Measurements from ENCODE around the gene ADK. TPM values are rescaled to one million over a fixed set of nuclear protein-coding genes. Genes with fewer than 3 reads are reported as not detected.
"Not testable (repeated sequence)": the region's sequence is repeated elsewhere in the genome, so short reads cannot be mapped to it uniquely, and the experiment has no call there.

ADK gene
- total and polyA plus RNA-seq, 2 of the 4 experiments (the other 2 are of a cell fraction), result 30.6 to 40.9 TPM

DNA sequence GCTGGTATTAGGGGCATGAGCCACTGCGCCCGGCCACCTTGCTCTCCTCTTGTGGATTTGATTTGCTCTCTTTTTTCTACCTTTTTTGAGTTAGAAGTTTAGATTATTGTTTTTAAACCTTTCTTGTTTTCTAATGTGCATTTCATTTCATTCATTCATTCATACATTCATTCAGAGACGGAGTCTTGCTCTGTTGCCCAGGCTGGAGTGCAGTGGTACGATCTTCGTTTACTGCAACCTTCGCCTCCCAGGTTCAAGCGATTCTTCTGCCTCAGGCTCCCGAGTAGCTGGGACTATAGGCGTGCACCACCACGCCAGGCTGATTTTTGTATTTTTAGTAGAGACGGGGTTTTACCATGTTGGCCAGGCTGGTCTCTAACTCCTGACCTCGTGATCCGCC is 37.6 kb downstream of the ADK start:
- H4K91ac ChIP-seq (ENCODE audit: insufficient read depth, low read depth, low read length); H4K20me1 ChIP-seq (ENCODE audit: insufficient read depth, low read length); H2BK15ac ChIP-seq (ENCODE audit: low read depth, low read length); H3K36me3 ChIP-seq (ENCODE audit: control insufficient read depth, insufficient read depth, low read length); ATAC-seq (ENCODE audit: low read depth); H3K27me3 ChIP-seq (ENCODE audit: control insufficient read depth, insufficient read depth, low read length); H4K5ac ChIP-seq (ENCODE audit: low read depth, low read length); POLR2A ChIA-PET (ENCODE audit: unreplicated experiment); BruUV-seq (replicated peaks); H3K9ac ChIP-seq (ENCODE audit: low read depth, low read length); dilution Hi-C loops (cut with HindIII; ENCODE audit: low sequenced_read_pairs, unreplicated experiment); intact Hi-C loops (cut with micrococcal nuclease); H2BK5ac ChIP-seq (ENCODE audit: low read depth, low read length, poor library complexity, severe bottlenecking); in situ Hi-C loops (cut with MboI; ENCODE audit: low sequenced_read_pairs); H2AK5ac ChIP-seq (ENCODE audit: low read depth, low read length); CTCF ChIA-PET; H2BK20ac ChIP-seq (ENCODE audit: low read depth, low read length); DNase-seq; H3K14ac ChIP-seq (replicated peaks; ENCODE audit: low read depth, low read length); H2BK120ac ChIP-seq (ENCODE audit: low read depth, low read length); H3K18ac ChIP-seq (ENCODE audit: low read depth, low read length); H3K9me1 ChIP-seq (ENCODE audit: insufficient read depth, low read length); H3K27ac ChIP-seq (ENCODE audit: insufficient read depth, low read length); H3K4ac ChIP-seq (ENCODE audit: low read depth, low read length); H3K4me3 ChIP-seq (ENCODE audit: insufficient read depth, low read depth, low read length); H3K56ac ChIP-seq (ENCODE audit: extremely low read depth, insufficient read depth, low read length); H3K9me3 ChIP-seq (ENCODE audit: control insufficient read depth, insufficient read depth, low read length); H3K23ac ChIP-seq (ENCODE audit: low read depth, low read length); H3K4me1 ChIP-seq (ENCODE audit: control insufficient read depth, insufficient read depth, low read length); H2AFZ ChIP-seq (replicated peaks; ENCODE audit: low read length, poor library complexity); H2AK9ac ChIP-seq (replicated peaks; ENCODE audit: low read depth, low read length, poor library complexity); H3K4me2 ChIP-seq (ENCODE audit: low read depth, low read length); H4K8ac ChIP-seq (ENCODE audit: low read depth in 2 of 2, low read length in 2 of 2): not testable (repeated sequence)
- H3K79me1 ChIP-seq (ENCODE audit: low read depth in 1 of 2, low read length in 2 of 2), result peaks cover 3 to 53% of the 10 kb centered on the region in 2 experiments; a peak in 3 of 4 replicates
- 100% methylated on average over 5 of the region's 13 CpGs; no CpG with 5 or more reads in 1 of the 2 experiments for WGBS, 2 experiments (ENCODE audit: extremely low coverage in 2 of 2, insufficient read length in 1 of 2)

All from IMR-90 (cell line).